Posterior vena cava (tissue), 2 donors: ENCODE results near the gene PCYOX1L. TPM values are rescaled to one million over a fixed set of nuclear protein-coding genes. Genes with fewer than 3 reads are reported as not detected.
A peak's percentile ranks its signal among the peaks of the same experiment; 100 is the strongest.
"Not testable (repeated sequence)": the region's sequence is repeated elsewhere in the genome, so short reads cannot be mapped to it uniquely, and the experiment has no call there.

ENCODE experiments used
- DNase-seq: peaks from one replicate; pipeline ENCODE4 v3.0.0-alpha.2; 2020; ENCODE audit warnings: low spot score
- intact Hi-C, 2 donors: fragments of 100-400 bp; cut with DNase I; formaldehyde crosslinking; loops; one replicate each; pipeline versions ENCODE4 v1.14.1 to v1.14.2; 2022 to 2023
- total RNA-seq, 2 donors: library from RNA; stranded (reverse); fragmentation: NEBNext Ultra II Directional; extraction: Animal tissue kit (Norgen Biotek cat#: 25700); gene quantifications; one replicate each; pipeline ENCODE4 v1.2.1, GENCODE V29; 2021
- donor health status: DM: yes; HTN: yes; CAD: no.
- donor health status: DM: yes; HTN: yes; CAD: no.

PCYOX1L gene
- total RNA-seq, 2 donors from 2014 or later = 3.1 to 5.6 TPM

DNA sequence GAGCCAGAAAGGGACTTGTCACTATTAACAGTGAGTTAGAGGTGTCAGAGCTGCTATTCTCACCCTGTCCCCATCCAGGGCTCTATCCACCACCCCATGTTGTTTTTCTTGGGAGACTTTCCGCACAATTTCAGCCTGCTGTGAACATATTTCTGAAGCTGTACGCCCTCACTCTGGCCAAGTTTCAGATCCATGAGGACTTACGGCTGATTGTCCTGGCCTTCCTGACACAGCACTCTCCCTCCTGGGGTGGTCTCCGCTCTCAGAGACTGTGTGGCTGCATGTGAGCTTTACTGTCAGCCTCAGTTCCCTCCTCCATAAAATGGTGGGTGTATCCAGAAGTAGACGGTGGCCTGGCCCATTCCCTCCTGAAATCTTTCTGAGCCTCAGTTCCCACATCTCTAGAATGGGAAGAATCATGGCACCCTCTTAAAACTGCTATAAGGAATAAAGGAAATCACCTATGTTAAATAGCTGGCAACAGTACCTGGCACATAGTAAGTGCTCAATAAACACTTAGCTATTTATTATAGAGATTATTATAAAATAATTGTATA is 22.1 kb downstream of the PCYOX1L start:
- DNase-seq = peak; percentile 47
- intact Hi-C loops = loop anchor here (2.0 to 5.0 kb wide), 3 partner anchors 37 to 53 kb away; no protein-coding TSS in a partner anchor

DNA sequence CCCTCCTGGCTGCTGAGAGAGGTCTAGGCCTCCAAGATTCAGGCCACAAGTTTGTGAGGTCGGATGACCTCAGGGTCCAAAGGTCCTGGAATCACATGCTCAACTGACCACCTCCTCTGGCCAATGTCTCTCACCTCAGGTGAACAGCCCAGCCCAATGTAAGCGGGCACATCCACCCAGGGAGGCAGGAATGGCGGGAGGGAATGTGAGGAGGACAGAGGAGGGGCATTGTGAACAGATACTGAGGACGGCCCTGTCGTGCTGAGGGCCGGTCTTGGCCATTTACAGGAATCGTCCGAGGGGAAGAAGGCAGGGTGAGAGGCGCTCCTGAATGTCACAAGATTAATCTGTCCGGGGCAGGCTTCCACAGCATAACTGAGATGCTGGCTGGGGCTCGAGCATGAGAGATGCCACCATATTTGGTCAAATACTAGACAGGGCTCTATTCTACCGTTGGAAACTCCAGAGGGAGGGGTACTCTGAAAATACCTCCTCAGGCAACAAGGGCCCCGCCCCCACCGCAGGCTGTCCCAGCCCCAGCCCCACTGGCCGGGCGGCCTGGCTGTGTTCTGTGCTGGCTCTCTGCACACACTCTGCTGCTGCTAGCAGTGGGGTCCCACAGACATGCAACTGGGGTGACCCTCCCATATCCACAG is 22.7 kb downstream of the PCYOX1L start:
- peak; percentile 90 for DNase-seq

DNA sequence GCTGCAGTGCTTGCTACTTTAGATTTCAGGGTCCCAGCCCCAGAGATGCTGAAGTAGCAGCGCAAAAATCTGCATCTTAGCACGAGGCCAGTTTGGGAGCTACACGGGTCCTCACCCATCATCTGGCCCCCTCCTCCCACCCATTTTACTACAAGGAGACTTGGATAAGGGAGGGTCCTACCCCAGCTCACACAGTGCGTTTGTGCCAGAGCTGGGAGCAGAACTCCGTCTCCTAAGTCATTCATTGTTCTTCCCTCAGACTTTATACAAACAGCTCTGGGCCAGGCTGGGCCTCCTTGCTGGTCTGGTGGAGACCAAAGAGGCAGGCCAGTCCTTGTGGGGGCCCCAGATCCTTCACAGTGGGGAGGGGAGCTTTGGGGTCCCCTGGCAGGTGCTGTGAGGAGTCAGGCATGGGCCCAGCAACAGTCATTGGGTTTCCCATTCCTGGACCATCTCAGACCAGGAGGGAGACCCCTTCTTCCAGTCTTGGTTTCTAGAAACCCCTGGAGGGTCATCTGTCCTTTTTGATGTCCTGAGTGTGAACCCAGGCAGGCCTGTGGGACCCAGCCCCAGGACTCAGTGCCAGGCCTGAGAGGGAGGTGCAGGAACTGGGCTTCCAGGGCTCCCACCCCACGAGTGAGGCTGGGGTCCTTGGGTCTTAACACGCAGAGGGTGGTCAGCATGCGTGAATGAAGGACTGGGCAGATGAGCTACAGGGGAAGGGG is 23.6 kb downstream of the PCYOX1L start:
- DNase-seq = peak; percentile 53
- intact Hi-C loops = loop anchor here (2.0 to 5.0 kb wide), 3 partner anchors 36 to 51 kb away; no protein-coding TSS in a partner anchor

More for the DNA sequence above, 22.7 kb downstream of the PCYOX1L start:
- intact Hi-C loops = loop anchor here (2.0 to 5.0 kb wide), 3 partner anchors 37 to 52 kb away; no protein-coding TSS in a partner anchor

DNA sequence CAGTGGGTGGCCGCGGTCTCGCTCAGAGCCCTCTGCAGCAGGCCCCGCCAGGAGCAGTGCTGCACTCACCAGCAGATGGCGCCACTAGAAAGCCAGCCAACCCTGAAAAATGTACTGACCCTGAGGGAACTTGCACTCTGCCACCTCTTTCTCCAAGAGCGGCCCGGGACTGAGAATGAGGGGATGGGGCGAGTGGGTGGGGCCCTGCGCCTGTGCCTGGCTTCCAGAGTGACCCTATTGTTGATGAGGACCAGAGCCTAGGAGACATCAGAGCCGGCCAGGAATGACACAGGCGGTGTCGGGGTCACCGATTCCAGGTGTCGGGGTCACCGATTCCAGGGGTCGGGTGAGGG is 24.1 kb downstream of the PCYOX1L start:
- intact Hi-C loops = loop anchor here (2.0 to 5.0 kb wide), 3 partner anchors 35 to 51 kb away; no protein-coding TSS in a partner anchor
- peak; percentile 94 for DNase-seq

DNA sequence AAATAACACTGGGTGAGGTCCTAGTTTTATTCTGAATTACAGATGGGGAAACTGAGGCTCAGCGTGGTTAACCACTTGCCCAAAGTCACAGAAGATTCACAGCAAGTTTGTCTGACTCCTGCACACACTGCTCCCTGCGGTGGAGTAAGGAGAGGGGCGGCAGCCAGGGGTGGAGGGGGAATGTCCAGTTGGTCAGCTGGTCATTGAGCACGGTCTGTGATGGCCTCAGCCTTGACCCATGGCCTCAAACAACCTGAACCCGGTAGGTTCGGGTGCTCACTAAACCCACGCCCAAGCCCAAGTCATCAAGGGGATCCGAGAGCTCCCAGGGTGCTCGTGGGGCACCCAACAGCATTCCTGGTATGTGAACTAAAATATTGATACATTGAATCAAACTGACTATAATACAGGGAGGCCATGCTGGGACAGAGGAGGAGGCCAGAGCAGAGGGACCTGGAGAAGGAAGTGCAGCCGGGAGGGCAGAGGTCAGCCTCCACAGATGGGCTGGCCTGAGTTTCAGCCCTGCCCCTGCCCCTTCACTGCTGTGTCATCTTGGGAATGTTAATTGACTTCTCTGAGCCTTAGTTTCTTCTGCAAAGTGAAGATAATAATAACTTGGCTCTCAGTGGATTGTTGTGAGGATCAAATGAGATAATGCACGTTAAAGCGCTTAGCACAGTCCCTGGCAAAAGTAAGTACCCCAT is 24.8 kb downstream of the PCYOX1L start:
- peak; percentile 78 for DNase-seq
- intact Hi-C loops = loop anchor here (5.0 kb wide), 2 partner anchors 35 to 50 kb away; no protein-coding TSS in a partner anchor

DNA sequence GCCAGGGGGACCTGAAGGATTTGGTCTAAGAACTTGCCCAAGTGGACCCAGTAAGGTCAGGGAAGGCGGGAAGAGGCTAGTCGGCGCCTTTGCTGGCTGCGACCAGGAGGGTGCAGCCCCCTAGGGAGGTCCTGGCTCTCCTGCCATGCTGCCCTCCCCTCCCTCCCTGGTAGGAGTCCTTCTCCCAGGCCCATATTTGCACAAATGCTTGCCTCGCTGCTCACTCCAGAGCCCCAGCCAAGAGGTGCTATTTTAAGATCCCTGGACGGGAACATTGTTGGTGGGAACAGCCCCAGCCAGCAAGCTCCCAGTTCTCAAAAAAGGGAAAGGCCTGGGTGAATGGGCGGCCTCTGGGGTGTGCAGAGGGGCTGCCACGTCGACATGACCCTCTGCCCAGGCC is 25.6 kb downstream of the PCYOX1L start:
- DNase-seq = peak; percentile 87
- intact Hi-C loops = loop anchor here (5.0 kb wide), 2 partner anchors 34 to 49 kb away; no protein-coding TSS in a partner anchor

DNA sequence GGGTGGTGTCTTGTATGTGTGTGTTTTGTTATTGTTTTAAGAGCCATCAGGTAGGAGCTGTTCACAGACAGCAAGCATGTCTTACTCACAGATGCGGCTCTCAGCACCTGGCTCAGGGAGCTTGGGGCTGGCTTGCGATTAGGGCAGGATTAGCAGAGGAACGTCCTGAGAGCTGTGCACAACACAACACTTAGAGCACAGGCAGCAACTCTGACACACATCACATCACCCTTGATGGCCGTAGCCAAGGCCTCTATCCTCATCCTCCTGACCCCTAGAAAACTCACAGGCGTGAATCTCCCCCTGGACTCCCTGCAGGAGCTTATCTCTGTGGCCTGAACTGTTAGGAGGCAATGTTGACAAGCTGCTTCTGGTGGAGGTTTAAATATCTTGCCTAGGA is 28.3 kb downstream of the PCYOX1L start:
- DNase-seq = peak; percentile 31
- intact Hi-C loops = loop anchor here in 1 of 2 donors (2.0 kb wide), 1 partner anchor 17 kb away; no protein-coding TSS in a partner anchor

DNA sequence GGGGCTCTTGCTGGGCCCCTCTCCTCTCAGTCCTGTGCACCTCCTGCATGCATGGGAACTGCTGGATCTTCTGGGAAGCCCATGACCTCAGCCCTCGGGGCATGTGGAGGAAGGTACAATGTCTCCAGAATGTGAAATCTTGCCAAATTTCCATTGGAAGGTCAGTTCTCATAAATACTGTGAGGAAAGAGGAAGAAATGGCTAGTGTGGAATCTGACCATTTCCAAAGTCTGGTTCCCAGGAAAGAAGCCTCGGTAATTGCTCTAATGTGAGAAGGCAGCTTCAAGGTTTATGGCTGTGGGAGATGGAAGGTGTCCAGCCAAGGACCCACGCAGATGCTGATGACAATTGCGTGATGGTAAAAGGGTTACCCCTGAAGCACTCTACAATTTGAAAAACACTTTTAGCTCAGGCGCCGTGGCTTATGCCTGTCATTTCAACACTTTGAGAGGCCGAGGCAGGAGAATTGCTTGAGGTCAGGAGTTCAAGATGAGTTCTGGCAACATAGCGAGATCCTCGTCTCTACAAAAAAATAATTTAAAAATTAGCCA is 29.3 kb downstream of the PCYOX1L start:
- intact Hi-C loops = loop anchor here in 1 of 2 donors (2.0 kb wide), 1 partner anchor 16 kb away; no protein-coding TSS in a partner anchor

DNA sequence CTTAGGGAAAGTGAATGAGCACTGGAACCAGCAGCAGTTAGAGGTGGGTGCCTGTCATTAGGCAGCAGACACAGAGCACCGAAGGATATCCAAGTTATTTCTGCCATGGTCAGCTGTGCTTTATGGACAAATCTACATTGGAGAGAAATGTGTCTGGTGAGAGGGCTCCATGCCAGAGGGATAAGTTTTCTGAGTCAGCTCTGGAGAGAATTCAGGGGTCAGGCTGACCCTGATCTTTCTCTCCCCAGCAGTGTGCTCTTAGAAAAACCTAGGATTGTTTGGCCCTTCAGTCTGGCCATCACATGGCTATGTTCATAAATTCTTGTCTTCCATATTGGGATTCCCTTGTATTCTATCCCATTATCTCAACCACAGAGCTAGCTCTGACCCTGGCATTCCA is 30.1 kb downstream of the PCYOX1L start:
- intact Hi-C loops = loop anchor here in 1 of 2 donors (2.0 kb wide), 1 partner anchor 15 kb away; no protein-coding TSS in a partner anchor
- DNase-seq = peak; percentile 29

More for the DNA sequence above, 29.3 kb downstream of the PCYOX1L start:
- peak; percentile 79 for DNase-seq

DNA sequence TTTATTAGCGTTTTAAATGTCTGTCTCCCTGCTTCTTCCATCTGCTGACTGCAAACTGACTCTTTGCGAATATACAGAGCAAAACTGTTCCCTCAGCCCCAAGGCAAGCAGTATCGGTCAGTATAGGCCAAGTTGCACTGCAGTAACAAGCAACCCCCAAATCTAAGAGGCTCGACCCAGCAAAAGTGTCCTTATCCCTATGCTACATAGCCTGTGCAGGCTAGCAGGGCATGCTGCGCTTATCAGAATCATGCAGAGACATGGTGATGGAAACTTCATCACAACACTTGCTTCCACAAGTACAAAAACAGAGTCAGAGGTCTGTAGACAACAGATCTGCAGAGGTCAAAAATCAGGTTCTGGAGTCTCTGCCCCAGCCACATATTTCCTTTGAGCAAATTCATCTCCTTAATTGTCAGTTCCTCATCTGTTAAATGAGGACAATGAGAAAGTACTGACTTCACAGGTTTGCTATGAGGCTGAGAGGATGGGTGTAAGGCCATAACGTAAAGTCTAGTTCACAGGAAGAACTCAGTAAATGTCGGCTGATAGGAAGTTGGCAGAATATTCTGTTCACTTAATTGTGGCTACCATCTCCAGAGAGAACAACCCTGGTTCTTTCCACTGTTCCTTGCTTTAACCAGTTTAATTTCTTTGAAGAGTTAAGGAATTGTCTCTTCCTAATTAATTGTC is 30.8 kb downstream of the PCYOX1L start:
- DNase-seq = peak; percentile 0
- intact Hi-C loops = no loop called here

DNA sequence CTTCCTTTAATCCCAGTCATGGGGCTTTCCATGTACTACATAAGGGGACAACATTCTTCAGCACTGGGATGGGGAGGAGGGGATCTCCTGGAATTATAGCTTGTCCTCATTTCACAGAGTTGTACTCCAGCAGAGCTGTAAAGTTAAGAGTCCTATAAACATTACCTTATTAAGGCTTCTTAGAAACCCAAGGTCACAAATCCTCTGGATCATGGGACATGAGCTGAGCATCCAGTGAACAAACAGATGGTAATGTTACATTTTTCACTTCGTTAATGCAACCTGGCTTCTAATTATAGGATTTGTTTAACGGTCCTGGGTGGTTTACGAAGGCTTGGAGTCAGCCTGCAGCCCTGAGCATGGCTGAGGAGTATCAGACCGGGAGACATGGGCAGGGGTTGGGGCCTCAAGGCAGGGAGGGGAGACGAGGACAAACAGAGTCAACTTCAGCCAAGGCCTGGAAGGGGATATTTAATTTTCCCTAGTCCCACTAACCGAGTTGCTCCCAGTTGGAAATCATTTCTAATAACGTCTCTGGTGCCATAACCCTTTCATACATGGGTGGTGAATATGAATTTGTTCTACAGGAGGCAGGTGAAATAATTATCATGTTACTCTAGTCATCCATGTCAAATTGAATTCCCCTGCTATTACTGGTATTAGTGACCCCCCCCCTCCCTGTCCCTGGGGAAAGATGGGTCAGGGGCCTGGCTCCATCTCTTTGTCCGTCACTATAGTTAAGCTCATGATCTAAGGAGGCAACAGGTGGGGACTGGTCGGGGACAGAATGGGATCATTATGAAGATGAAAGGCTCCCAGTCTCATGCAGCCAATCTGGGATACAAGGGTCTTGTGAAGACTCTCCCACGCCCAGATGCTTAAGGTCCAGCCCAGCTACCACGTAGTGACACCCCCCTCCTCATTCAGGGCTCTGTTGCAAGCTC is 32.0 kb downstream of the PCYOX1L start:
- intact Hi-C loops = no loop called here
- peak; percentile 43 for DNase-seq

DNA sequence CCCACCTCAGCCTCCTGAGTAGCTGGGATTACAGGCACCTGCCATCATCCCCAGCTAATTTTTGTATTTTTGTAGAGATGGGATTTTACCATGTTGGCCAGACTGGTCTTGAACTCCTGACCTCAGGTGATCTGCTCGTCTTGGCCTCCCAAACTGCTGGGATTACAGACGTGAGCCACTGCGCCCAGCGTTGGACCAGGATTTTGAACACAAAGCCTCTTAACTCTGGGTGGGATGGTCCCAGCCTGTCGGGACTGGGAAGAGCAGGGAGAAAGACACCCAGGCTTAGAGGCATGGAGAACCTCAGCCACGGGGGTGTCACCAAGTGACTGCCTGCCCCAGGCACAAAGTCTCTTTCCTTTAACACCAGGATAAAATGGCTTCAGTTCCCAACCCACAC is 33.2 kb downstream of the PCYOX1L start:
- DNase-seq = peak; percentile 59
- intact Hi-C loops = not testable (repeated sequence)

DNA sequence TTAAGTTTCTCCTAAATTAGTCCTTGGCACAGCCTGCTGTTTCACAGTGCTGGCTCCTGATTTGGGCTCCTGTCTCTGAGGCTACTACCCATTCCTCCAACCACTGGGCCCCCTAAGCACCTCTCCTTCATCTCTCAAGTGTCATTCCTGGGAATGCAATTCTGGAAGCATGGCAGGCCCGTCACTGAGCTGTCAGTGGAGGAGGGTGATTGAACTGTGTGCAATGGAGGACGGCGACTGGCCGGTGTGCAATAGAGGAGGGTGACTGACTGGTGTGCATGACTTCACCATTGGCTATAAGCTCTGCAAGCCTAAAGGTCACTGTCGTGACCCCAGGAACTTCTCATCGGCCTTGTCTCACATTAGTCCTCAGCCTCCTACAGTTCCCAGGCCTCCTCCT is 33.7 kb downstream of the PCYOX1L start:
- peak; percentile 58 for DNase-seq
- intact Hi-C loops = no loop called here

DNA sequence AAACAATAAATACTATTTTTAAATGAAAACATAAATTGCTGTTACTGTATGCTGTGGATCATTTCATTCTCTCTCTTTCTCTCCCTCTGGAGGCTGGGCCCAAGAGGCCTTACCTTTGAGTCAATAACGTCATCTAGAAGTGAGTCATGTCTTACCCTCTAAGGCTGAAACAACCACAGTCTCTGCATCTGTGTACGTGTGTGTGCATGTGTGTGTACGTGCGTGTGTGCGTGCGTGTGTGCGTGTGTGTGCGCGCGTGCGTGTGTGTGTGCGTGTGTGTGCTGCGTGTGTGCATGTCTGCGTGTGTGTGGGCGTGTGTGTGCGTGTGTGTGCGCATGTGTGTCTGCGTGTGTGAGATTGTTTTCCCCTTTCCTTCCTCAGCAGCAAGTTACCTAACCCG is 34.9 kb downstream of the PCYOX1L start:
- DNase-seq = peak; percentile 16
- intact Hi-C loops = no loop called here

DNA sequence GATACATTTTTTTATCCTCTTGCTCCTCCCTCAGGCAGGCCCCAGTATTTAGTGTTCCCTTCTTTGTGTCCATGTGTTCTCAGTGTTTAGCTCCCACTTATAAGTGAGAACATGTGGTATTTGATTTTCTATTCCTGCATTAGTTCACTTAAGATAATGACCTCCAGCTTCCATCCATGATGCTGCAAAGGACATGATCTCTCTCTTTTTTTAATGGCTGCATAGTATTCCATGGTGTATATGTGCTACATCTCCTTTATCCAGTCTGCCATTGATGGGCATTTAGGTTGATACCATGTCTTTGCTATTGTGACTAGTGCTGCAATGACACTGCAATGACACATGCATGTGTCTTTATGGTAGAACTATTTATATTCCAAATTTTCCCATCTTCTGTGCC is 37.1 kb downstream of the PCYOX1L start:
- DNase-seq, intact Hi-C loops: not testable (repeated sequence)

DNA sequence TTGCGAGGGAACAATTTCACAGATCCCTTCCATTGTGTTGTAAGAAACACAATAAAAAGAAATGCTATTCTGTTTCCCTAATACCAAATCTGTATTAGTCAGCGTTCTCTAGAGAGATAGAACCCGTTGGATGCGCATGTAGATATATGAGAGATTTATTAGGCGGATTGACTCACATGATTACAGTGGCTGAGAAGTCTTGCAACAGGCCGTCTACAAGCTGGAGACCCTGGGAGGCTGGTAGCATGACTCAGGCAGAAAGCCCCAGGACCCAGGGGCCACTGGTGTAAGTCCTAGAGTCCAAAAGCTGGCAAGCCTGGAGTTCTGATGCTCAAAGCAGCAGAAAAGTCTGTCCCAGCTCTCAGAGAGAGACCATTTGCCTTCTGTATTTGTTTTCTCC is 39.7 kb downstream of the PCYOX1L start:
- peak; percentile 91 for DNase-seq
- intact Hi-C loops = no loop called here

DNA sequence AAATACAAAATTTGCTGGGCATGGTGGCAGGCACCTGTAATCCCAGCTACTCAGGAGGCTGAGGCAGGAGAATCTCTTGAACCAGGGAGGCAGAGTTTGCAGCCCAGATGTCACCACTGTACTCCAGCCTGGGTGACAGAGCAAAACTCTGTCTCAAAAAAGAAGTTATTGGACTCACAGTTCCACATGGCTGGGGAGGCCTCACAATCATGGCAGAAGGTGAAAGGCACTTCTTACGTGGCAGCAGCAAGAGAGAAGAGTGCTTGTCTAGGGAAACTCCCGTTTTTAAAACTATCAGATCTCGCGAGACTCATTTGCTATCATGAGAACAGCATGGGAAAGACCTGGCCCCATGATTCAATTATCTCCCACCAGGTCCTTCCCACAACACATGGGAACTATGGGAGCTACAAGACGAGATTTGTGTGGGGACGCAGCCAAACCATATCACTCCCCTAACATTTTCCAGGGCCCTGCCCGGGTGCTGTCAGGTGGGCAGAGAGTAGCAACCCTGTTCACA is 41.0 kb downstream of the PCYOX1L start:
- peak; percentile 40 for DNase-seq
- intact Hi-C loops = not testable (repeated sequence)
